Left renal cortex interstitium (tissue), 4 donors: ENCODE results near the gene KRT36. TPM values are rescaled to one million over a fixed set of nuclear protein-coding genes. Genes with fewer than 3 reads are reported as not detected.

Experiments used
- DNase-seq, 4 donors: peaks; one replicate each; pipeline ENCODE4 v3.0.0-alpha.2; 2013; ENCODE audit warnings: low read depth in 4 of 4, low spot score in 2 of 4, missing footprints in 1 of 4
- polyA plus RNA-seq, 4 donors: library from polyadenylated mRNA; unstranded; fragments of 120-200 nt; gene quantifications; one replicate each; pipeline ENCODE4 v1.2.1, GENCODE V29; 2013; ENCODE audit not compliant: insufficient read length in 4 of 4

The KRT36 gene
- polyA plus RNA-seq, 4 donors, result not detected

- DNase-seq, result no peak
Measured at GRCh38 chr17:41522301-41523224, 32.9 kb upstream of the KRT36 start.

GRCh38 chr17:41521574-41522261 lies 32.0 kb upstream of the KRT36 start:
- DNase-seq, result no peak

GRCh38 chr17:41520821-41521521 lies 31.3 kb upstream of the KRT36 start:
- DNase-seq, result no peak

- DNase-seq, result no peak
Measured at GRCh38 chr17:41519501-41520224, 30.0 kb upstream of the KRT36 start.

- no peak for DNase-seq
Measured at GRCh38 chr17:41518789-41519449, 29.2 kb upstream of the KRT36 start, which contains the start of gene KRT15. Gene KRT15 (minus strand): TSS chr17:41518890. CDS start chr17:41518827, 63 bp downstream.

GRCh38 chr17:41518031-41518430 lies 28.3 kb upstream of the KRT36 start:
- DNase-seq, result no peak

GRCh38 chr17:41516830-41517283 lies 27.1 kb upstream of the KRT36 start:
- DNase-seq, result no peak

- no peak for DNase-seq
Measured at GRCh38 chr17:41516147-41516829, 26.6 kb upstream of the KRT36 start.

GRCh38 chr17:41513168-41513547 lies 23.4 kb upstream of the KRT36 start:
- DNase-seq, result no peak

GRCh38 chr17:41512546-41513167 lies 22.9 kb upstream of the KRT36 start:
- no peak for DNase-seq

- DNase-seq, result no peak
Measured at GRCh38 chr17:41511716-41512115, 22.0 kb upstream of the KRT36 start.

- no peak for DNase-seq
Measured at GRCh38 chr17:41511116-41511515, 21.4 kb upstream of the KRT36 start.

GRCh38 chr17:41510251-41511065 lies 20.7 kb upstream of the KRT36 start:
- no peak for DNase-seq

- no peak for DNase-seq
Measured at GRCh38 chr17:41507315-41507880, 17.7 kb upstream of the KRT36 start.

GRCh38 chr17:41505809-41506767 lies 16.4 kb upstream of the KRT36 start:
- DNase-seq, result no peak

GRCh38 chr17:41505007-41505808 lies 15.5 kb upstream of the KRT36 start, which contains the start of gene KRT13:
Gene KRT13 (minus strand): TSS chr17:41505612. CDS start chr17:41505550, 62 bp downstream.
- no peak for DNase-seq
